GM10847 (cell line): ENCODE results near the gene OPRL1.

Experiments used
- POLR2A ChIP-seq: IDR thresholded peaks from 2 replicates; pipeline ENCODE4 v1.6.1; 2011; ENCODE audit not compliant: insufficient read length; ENCODE audit errors: extremely low read depth

The OPRL1 gene

GRCh38 chr20:64080813-64081623 lies 1.1 kb downstream of the OPRL1 start:
- TF ChIP-seq POLR2A: no peak

DNA sequence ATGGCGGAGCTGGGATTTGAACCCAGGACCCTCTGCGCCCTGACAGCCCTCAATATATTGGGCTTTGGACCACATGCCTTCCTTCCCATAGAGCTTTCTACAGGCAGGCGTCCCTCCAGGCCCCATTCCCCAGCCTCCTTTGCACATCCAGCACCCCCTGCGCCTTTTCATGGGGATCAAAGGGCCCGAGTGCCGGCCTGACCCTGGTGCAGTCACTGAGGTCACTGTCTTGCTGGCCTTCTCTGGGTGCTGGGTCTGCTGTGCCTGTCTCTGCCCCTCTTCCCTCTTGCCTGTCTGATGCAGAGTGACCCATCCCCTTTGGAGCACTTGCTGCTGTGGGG lies 1.7 kb downstream of the OPRL1 start:
- no peak for TF ChIP-seq POLR2A

DNA sequence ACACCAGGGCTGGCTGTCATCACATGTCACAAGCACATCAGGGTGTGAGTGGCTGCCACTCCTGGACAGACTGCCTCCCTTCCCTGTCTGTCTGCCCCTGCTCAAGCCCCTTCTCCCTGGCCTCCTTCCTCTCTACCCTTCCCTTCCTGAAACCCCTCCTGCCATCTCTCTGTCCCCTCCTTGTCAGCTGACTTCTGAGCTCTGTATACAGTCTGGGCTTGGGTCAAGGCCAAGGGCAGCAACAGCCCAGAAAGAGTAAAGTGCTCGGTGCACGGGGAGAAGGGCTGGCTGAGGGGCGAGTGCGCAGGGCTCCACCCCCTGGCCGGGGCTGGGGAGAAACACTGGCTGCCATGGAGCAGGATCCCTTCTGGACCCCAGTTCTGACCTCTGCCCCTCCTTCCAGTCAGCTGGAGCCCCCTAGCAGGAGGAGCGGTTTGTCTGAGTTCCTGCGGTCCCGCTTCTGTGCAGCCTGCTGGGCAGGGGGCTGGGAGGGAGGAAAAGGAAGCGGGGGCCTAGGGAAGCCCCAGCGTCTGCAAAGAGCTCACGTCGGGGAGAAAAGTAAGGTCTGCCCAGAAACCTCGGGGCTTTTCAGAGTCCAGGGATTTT lies 2.3 kb downstream of the OPRL1 start:
- no peak for TF ChIP-seq POLR2A

GRCh38 chr20:64082820-64083377 lies 3.0 kb downstream of the OPRL1 start:
- TF ChIP-seq POLR2A: no peak

- TF ChIP-seq POLR2A: no peak
Observed at GRCh38 chr20:64083378-64083803, 3.5 kb downstream of the OPRL1 start.

DNA sequence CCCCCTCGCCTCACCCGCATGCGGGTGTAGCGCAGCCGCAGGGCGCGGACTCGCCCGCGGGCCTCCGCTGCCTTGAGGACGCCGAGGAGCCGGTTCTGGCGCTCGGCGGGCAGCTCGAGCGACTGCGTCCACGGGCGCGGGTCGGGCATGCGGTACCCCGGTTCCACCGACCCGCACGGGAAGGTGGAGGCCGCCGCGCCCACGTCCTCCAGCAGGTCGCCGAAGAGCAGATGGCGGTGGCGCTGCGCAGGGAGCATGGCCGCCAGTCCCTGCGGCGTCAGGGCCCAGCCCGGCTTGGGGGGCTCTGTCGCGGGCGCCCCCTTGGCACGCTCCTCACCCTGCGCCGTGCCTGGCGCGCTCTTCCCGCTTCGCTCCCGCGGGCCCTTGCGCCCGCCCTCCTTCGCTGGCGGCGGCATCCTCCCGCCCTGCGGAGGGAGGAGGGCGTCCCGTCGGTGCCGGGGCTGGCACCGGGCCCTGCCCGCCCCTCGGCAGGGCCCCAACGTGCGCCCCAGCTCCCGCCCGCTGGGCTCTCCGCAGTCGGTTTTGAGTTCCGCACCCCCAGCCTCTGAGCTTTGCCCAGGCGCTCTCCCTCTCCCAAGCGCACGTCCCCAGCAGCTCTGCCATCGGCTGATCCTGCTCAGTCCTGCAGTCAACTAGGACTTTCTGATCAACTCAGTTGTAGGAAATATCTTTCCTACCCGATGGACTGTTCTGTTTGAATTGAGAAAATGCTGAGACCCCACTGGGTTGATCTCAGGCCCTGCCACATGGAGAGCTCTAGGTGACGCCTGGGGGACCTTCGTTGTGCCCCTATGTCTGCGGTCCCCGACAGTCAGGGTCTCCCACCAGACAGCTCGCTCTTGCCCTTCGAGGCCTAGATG lies 4.2 kb downstream of the OPRL1 start, which contains the start of gene LKAAEAR1:
Gene LKAAEAR1 (minus strand): TSS at position 595 of the 881 bp plus-strand sequence. CDS start 179 bp downstream, at position 416.
- TF ChIP-seq POLR2A: no peak

GRCh38 chr20:64084685-64085152 lies 4.8 kb downstream of the OPRL1 start:
- TF ChIP-seq POLR2A: no peak

DNA sequence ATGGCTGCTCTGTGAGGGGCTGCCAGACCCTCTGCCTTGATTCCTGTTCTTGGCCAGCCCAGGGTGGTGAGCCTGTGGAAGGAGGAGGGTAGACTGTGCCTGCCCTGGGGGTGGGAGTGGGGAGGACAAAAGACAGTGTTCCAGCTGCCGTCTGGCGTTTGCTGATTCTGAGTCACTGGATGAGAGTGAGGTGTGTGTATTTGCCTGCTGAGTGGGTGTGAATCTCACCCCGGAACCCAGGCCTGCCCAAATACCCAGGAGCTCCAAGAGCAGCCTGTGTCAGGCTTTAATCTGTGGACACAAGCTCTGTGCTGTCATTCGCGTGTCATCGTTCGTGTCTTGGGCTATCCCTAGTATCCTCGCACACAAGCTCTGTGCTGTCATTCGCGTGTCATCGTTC lies 6.9 kb downstream of the OPRL1 start:
- TF ChIP-seq POLR2A: no peak

DNA sequence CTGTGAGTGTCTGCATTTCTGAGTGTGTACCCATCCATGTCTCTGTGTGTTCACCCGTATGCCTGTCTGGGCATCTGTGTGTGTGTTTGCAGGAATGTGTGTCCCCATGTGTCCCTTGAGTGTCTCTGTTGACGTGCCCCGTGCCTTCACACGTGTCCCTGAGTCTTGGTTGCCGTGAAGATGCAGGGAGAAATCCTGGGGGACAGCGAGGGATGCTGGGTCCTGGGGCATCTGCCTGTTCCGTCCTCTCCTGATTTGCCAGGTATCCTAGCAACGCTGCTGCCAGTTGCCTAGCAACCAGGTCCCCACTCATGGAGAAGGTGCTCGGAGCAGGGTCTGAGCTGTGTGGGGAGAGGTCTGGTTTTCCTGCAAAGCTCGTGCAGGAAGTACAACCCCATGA lies 10.3 kb downstream of the OPRL1 start:
- no peak for TF ChIP-seq POLR2A

- TF ChIP-seq POLR2A: no peak
Observed at GRCh38 chr20:64091340-64091739, 11.5 kb downstream of the OPRL1 start.

DNA sequence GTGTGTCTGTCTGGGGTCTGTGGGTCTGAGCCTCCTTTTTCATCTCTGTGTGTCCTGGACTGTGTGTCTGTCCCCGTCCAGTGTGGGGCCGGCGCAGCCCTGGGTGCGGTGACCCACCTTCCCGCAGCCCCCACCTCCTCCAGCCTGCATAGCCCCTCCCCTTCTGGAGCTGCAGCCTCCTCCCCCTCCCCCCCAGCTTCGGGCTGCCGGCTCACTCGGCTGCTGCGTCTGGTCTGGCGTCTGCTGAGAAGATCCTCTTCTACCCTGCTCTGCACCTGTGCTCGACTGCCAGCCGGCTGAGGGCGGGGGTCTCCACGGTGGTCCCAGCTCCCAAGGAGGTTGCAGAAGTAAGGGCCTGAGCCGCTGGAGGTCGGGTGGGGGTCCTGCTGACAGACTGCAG lies 11.9 kb downstream of the OPRL1 start:
- no peak for TF ChIP-seq POLR2A

- no peak for TF ChIP-seq POLR2A
Observed at GRCh38 chr20:64092258-64093012, 12.6 kb downstream of the OPRL1 start.

DNA sequence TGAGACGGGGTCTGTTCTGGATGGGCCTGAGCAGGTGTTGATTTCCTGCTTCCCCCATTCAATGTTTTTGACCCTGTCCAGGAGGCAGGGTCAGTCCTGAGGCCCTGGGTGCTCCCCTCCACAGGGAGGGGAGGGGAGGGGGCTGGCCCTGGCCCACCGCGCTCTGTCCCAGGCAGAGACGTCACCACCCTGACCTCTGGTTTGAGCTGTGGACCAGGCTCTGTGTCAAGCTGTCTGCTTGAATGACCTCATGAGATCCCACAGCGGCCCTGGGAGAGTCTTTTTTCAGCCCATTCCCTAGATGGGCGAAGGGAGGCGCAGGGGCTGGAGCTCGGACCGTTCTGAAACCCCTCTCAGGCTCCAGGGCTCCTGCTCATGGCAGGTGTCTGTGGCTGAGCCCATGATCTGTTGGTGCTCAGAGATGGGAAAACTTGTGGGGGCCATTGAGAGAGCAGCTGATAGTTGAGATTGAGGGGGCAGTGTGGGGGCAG lies 13.2 kb downstream of the OPRL1 start:
- no peak for TF ChIP-seq POLR2A

DNA sequence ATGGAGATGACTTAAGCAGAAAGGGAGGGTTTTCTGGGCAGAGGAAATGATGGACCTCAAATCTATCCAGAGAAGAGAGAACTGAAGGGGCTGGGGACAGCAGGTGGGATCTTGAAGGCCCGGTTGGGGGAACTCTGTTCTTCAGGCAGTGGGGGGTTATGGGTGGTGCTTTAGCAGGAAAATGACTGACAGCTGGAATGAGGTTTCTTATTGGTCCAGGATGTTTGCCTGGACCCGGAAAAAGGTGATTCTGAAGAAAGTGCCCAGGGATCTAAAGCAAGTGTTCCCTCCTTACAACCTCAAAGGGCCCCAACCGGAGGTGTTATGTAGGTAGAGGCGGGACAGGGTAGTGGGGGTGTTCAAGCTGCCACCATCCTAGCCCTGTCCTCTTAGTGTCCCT lies 15.6 kb downstream of the OPRL1 start:
- no peak for TF ChIP-seq POLR2A
